ENCODE results near the gene KL.
A peak's percentile ranks its signal among the peaks of the same experiment; 100 is the strongest.

The KL gene

GRCh38 chr13:32969516-32969941 lies 46.7 kb upstream of the KL start:
- H2AFZ ChIP-seq (ENCODE audit: low read depth, low read length) = no peak overlapping the region
- no peaks in the 10 kb centered on the region for H3K4me1 ChIP-seq (ENCODE audit: control insufficient read depth, insufficient read depth, low read depth, low read length)
- no peak overlapping the region for H3K4ac ChIP-seq (ENCODE audit: low read depth in 1 of 2, low read length in 2 of 2)
- H3K18ac ChIP-seq (ENCODE audit: low read depth in 1 of 2, low read length in 2 of 2) = no peak overlapping the region
- H2BK15ac ChIP-seq (ENCODE audit: low read depth, poor library complexity, severe bottlenecking) = no peak overlapping the region
- no peak overlapping the region for H4K91ac ChIP-seq (ENCODE audit: low read length)
- H3K36me3 ChIP-seq (ENCODE audit: control insufficient read depth in 1 of 2, insufficient read depth in 2 of 2, low read depth in 1 of 2, low read length in 2 of 2) = no peaks in the 10 kb centered on the region
- no peaks in the 10 kb centered on the region for H3K79me1 ChIP-seq (replicated peaks; ENCODE audit: low read length, poor library complexity, severe bottlenecking)
- H2BK120ac ChIP-seq (ENCODE audit: low read depth, low read length) = no peak overlapping the region
- no peak overlapping the region for H2BK12ac ChIP-seq (ENCODE audit: low read length in 2 of 2)
- peak overlapping the region; percentile 21 for H2BK5ac ChIP-seq (ENCODE audit: low read depth, low read length, poor library complexity, severe bottlenecking)
- H3K23ac ChIP-seq (ENCODE audit: low read length in 2 of 2) = no peak overlapping the region
- H3K9me3 ChIP-seq (ENCODE audit: control insufficient read depth, low read length) = no peaks in the 10 kb centered on the region
- peak overlapping the region in 1 of 2 experiments; percentile 67 for H3K4me3 ChIP-seq (ENCODE audit: insufficient read depth in 1 of 2, low read depth in 1 of 2, low read length in 2 of 2)
- H3K14ac ChIP-seq (ENCODE audit: low read length in 2 of 2) = no peak overlapping the region
- H3K27me3 ChIP-seq (ENCODE audit: control insufficient read depth in 1 of 2, insufficient read depth in 1 of 2, low read length in 2 of 2) = no peaks in the 10 kb centered on the region
- 61% methylated on average over 6 of the region's 7 CpGs for WGBS
- H3K4me2 ChIP-seq (ENCODE audit: low read length, poor library complexity, severe bottlenecking) = peak overlapping the region; percentile 3
- H4K8ac ChIP-seq (ENCODE audit: low read length) = no peak overlapping the region
- H3K9ac ChIP-seq (ENCODE audit: low read length) = peak overlapping the region; percentile 81
- peak overlapping the region; percentile 81 for H3K27ac ChIP-seq (ENCODE audit: low read length, poor library complexity, severe bottlenecking)
- DNase-seq = peak; percentile 80
- H2AK5ac ChIP-seq (ENCODE audit: low read length, severe bottlenecking) = no peak overlapping the region

- Histone ChIP-seq H3K14ac (ENCODE audit: low read length in 2 of 2) (no peak overlapping the region), H3K4me2 (ENCODE audit: low read length, poor library complexity, severe bottlenecking) (no peak overlapping the region), H3K79me1 (replicated peaks; ENCODE audit: low read length, poor library complexity, severe bottlenecking) (no peaks in the 10 kb centered on the region), H3K4me3 (ENCODE audit: insufficient read depth in 1 of 2, low read depth in 1 of 2, low read length in 2 of 2) (no peak overlapping the region), H2AK5ac (ENCODE audit: low read length, severe bottlenecking) (no peak overlapping the region), H3K18ac (ENCODE audit: low read depth in 1 of 2, low read length in 2 of 2) (no peak overlapping the region), H3K9ac (ENCODE audit: low read length) (no peak overlapping the region), H4K91ac (ENCODE audit: low read length) (no peak overlapping the region), H3K36me3 (ENCODE audit: control insufficient read depth in 1 of 2, insufficient read depth in 2 of 2, low read depth in 1 of 2, low read length in 2 of 2) (no peaks in the 10 kb centered on the region), H3K9me3 (ENCODE audit: control insufficient read depth, low read length) (no peaks in the 10 kb centered on the region), H2BK12ac (ENCODE audit: low read length in 2 of 2) (no peak overlapping the region), H3K27ac (ENCODE audit: low read length, poor library complexity, severe bottlenecking) (no peak overlapping the region), H3K4me1 (ENCODE audit: control insufficient read depth, insufficient read depth, low read depth, low read length) (no peaks in the 10 kb centered on the region), H3K4ac (ENCODE audit: low read depth in 1 of 2, low read length in 2 of 2) (no peak overlapping the region), H2BK15ac (ENCODE audit: low read depth, poor library complexity, severe bottlenecking) (no peak overlapping the region), H3K23ac (ENCODE audit: low read length in 2 of 2) (no peak overlapping the region), H4K8ac (ENCODE audit: low read length) (no peak overlapping the region), H2BK120ac (ENCODE audit: low read depth, low read length) (no peak overlapping the region), H2AFZ (ENCODE audit: low read depth, low read length) (no peak overlapping the region), H3K27me3 (ENCODE audit: control insufficient read depth in 1 of 2, insufficient read depth in 1 of 2, low read length in 2 of 2) (no peaks in the 10 kb centered on the region), H2BK5ac (ENCODE audit: low read depth, low read length, poor library complexity, severe bottlenecking) (no peak overlapping the region)
- DNase-seq = no peak
- 84% methylated on average over 4 of the region's 7 CpGs for WGBS
Measured at GRCh38 chr13:32976056-32976805, 40.0 kb upstream of the KL start.

- WGBS = 100% methylated on average over 2 of the region's 2 CpGs
Measured at GRCh38 chr13:32976912-32977311, 39.3 kb upstream of the KL start.

GRCh38 chr13:32977321-32977720 lies 38.9 kb upstream of the KL start:
- H3K4me3 ChIP-seq (ENCODE audit: insufficient read depth in 1 of 2, low read depth in 1 of 2, low read length in 2 of 2) = no peak overlapping the region
- H3K9me3 ChIP-seq (ENCODE audit: control insufficient read depth, low read length) = no peaks in the 10 kb centered on the region
- H3K27ac ChIP-seq (ENCODE audit: low read length, poor library complexity, severe bottlenecking) = no peak overlapping the region
- no peak overlapping the region for H3K4ac ChIP-seq (ENCODE audit: low read depth in 1 of 2, low read length in 2 of 2)
- no peak overlapping the region for H3K9ac ChIP-seq (ENCODE audit: low read length)
- H3K36me3 ChIP-seq (ENCODE audit: control insufficient read depth in 1 of 2, insufficient read depth in 2 of 2, low read depth in 1 of 2, low read length in 2 of 2) = no peaks in the 10 kb centered on the region
- H2AK5ac ChIP-seq (ENCODE audit: low read length, severe bottlenecking) = no peak overlapping the region
- H3K23ac ChIP-seq (ENCODE audit: low read length in 2 of 2) = no peak overlapping the region
- WGBS = 92% methylated on average over 4 of the region's 7 CpGs
- H2BK120ac ChIP-seq (ENCODE audit: low read depth, low read length) = no peak overlapping the region
- no peak overlapping the region for H4K8ac ChIP-seq (ENCODE audit: low read length)
- H2BK15ac ChIP-seq (ENCODE audit: low read depth, poor library complexity, severe bottlenecking) = no peak overlapping the region
- no peaks in the 10 kb centered on the region for H3K4me1 ChIP-seq (ENCODE audit: control insufficient read depth, insufficient read depth, low read depth, low read length)
- no peak overlapping the region for H2BK12ac ChIP-seq (ENCODE audit: low read length in 2 of 2)
- no peak for DNase-seq
- H3K18ac ChIP-seq (ENCODE audit: low read depth in 1 of 2, low read length in 2 of 2) = no peak overlapping the region
- no peak overlapping the region for H3K4me2 ChIP-seq (ENCODE audit: low read length, poor library complexity, severe bottlenecking)
- no peaks in the 10 kb centered on the region for H3K27me3 ChIP-seq (ENCODE audit: control insufficient read depth in 1 of 2, insufficient read depth in 1 of 2, low read length in 2 of 2)
- no peak overlapping the region for H4K91ac ChIP-seq (ENCODE audit: low read length)
- no peak overlapping the region for H2BK5ac ChIP-seq (ENCODE audit: low read depth, low read length, poor library complexity, severe bottlenecking)
- no peak overlapping the region for H2AFZ ChIP-seq (ENCODE audit: low read depth, low read length)
- H3K79me1 ChIP-seq (replicated peaks; ENCODE audit: low read length, poor library complexity, severe bottlenecking) = no peaks in the 10 kb centered on the region
- H3K14ac ChIP-seq (ENCODE audit: low read length in 2 of 2) = no peak overlapping the region

More at GRCh38 chr13:32976912-32977311, 39.3 kb upstream of the KL start:
- Histone ChIP-seq H3K14ac (ENCODE audit: low read length in 2 of 2) (no peak overlapping the region), H3K4me1 (ENCODE audit: control insufficient read depth, insufficient read depth, low read depth, low read length) (no peaks in the 10 kb centered on the region), H4K8ac (ENCODE audit: low read length) (no peak overlapping the region), H3K27ac (ENCODE audit: low read length, poor library complexity, severe bottlenecking) (no peak overlapping the region), H2BK15ac (ENCODE audit: low read depth, poor library complexity, severe bottlenecking) (no peak overlapping the region), H3K4me3 (ENCODE audit: insufficient read depth in 1 of 2, low read depth in 1 of 2, low read length in 2 of 2) (no peak overlapping the region), H2BK120ac (ENCODE audit: low read depth, low read length) (no peak overlapping the region), H2AFZ (ENCODE audit: low read depth, low read length) (no peak overlapping the region), H3K27me3 (ENCODE audit: control insufficient read depth in 1 of 2, insufficient read depth in 1 of 2, low read length in 2 of 2) (no peaks in the 10 kb centered on the region), H2BK12ac (ENCODE audit: low read length in 2 of 2) (no peak overlapping the region), H3K36me3 (ENCODE audit: control insufficient read depth in 1 of 2, insufficient read depth in 2 of 2, low read depth in 1 of 2, low read length in 2 of 2) (no peaks in the 10 kb centered on the region), H3K9me3 (ENCODE audit: control insufficient read depth, low read length) (no peaks in the 10 kb centered on the region), H2BK5ac (ENCODE audit: low read depth, low read length, poor library complexity, severe bottlenecking) (no peak overlapping the region), H3K23ac (ENCODE audit: low read length in 2 of 2) (no peak overlapping the region), H3K18ac (ENCODE audit: low read depth in 1 of 2, low read length in 2 of 2) (no peak overlapping the region), H4K91ac (ENCODE audit: low read length) (no peak overlapping the region), H3K4me2 (ENCODE audit: low read length, poor library complexity, severe bottlenecking) (no peak overlapping the region), H3K9ac (ENCODE audit: low read length) (no peak overlapping the region), H3K79me1 (replicated peaks; ENCODE audit: low read length, poor library complexity, severe bottlenecking) (no peaks in the 10 kb centered on the region), H2AK5ac (ENCODE audit: low read length, severe bottlenecking) (no peak overlapping the region), H3K4ac (ENCODE audit: low read depth in 1 of 2, low read length in 2 of 2) (no peak overlapping the region)
- DNase-seq = no peak
